Testis (tissue), 3 donors: Measurements from ENCODE around the gene KRT17. TPM values are rescaled to one million over a fixed set of nuclear protein-coding genes. Genes with fewer than 3 reads are reported as not detected.

Experiments used
- DNase-seq: peaks from one replicate; pipeline ENCODE4 v3.0.0-alpha.2; 2019
- H3K27ac ChIP-seq, 2 donors: fragments of 200-600 bp; sonication (generic); one replicate each; pipeline ENCODE4 v1.5.1; 2019
- H3K27me3 ChIP-seq: fragments of 200-600 bp; sonication (generic); one replicate; pipeline ENCODE4 v1.5.1; 2019
- H3K36me3 ChIP-seq: fragments of 200-600 bp; sonication (generic); one replicate; pipeline ENCODE4 v1.5.1; 2017; ENCODE audit warnings: low read depth; ENCODE audit errors: missing control alignments
- H3K4me1 ChIP-seq: fragments of 200-600 bp; sonication (generic); one replicate; pipeline ENCODE4 v1.5.1; 2019
- H3K4me3 ChIP-seq, 2 donors: fragments of 200-600 bp; sonication (generic); one replicate each; pipeline ENCODE4 v1.5.1; 2017 to 2019
- H3K9me3 ChIP-seq: fragments of 200-600 bp; sonication (generic); one replicate; pipeline ENCODE4 v1.5.1; 2017
- CTCF ChIP-seq, 3 experiments: fragments of 450-650 bp in 2 of 3; fragments of 200-600 bp in 1 of 3; sonication (generic) in 1 of 3; IDR thresholded peaks; one replicate each; pipeline ENCODE4 v1.5.1; 2016 to 2019; ENCODE audit warnings: antibody characterized with exemption in 3 of 3, mild to moderate bottlenecking in 2 of 3, moderate library complexity in 1 of 3
- POLR2A ChIP-seq: fragments of 450-650 bp; IDR thresholded peaks from one replicate; pipeline ENCODE4 v1.6.1; 2017; ENCODE audit warnings: antibody characterized with exemption, mild to moderate bottlenecking, moderate library complexity
- WGBS, 2 donors: methylation state at CpG; one replicate each; pipeline ENCODE4 v1.1.5; 2018; 5-methylcytosine and 5-hydroxymethylcytosine counted together
- intact Hi-C: fragments of 100-400 bp; cut with DNase I; formaldehyde crosslinking; loops from one replicate; pipeline ENCODE4 v1.15.1; 2023; ENCODE audit warnings: low total_unique reads
- polyA plus RNA-seq: library from polyadenylated mRNA; stranded (reverse); fragments of 350-450 nt; fragmentation: Illumina TruSeq; extraction: RNeasy Lipid Tissue Mini Kit (QIAGEN cat#74804); gene quantifications from one replicate; pipeline ENCODE4 v1.2.3, GENCODE V29; 2014; ENCODE audit warnings: low read depth, low replicate concordance; ENCODE audit not compliant: insufficient read depth
- total RNA-seq, 2 donors: library from RNA; depleted of rRNA; stranded (reverse); fragments of >200 nt; gene quantifications; one replicate each; pipeline ENCODE4 v1.2.3, GENCODE V29; 2016

The KRT17 gene
- total and polyA plus RNA-seq, 3 donors from 2014 or later: 12.2 to 26.0 (median 13.3) TPM

GRCh38 chr17:41581366-41582060 lies 42.9 kb downstream of the KRT17 start:
- H3K4me3 ChIP-seq: no peak overlapping the region
- intact Hi-C loops: no loop called here
- no peaks in the 10 kb centered on the region for H3K9me3 ChIP-seq
- no peak overlapping the region for H3K27ac ChIP-seq
- no peak for TF ChIP-seq POLR2A
- no peak for TF ChIP-seq CTCF (IDR thresholded peaks at IDR 0.05)
- no peak for DNase-seq
- H3K27me3 ChIP-seq: no peaks in the 10 kb centered on the region
- H3K36me3 ChIP-seq: no peaks in the 10 kb centered on the region
- H3K4me1 ChIP-seq: no peaks in the 10 kb centered on the region
- WGBS, 2 donors: 91 to 96% methylated on average over 4 of the region's 4 CpGs

GRCh38 chr17:41580687-41581365 lies 43.5 kb downstream of the KRT17 start:
- WGBS, 2 donors: 55 to 68% methylated on average over 1 of the region's 1 CpG
- Histone ChIP-seq H3K4me1 (no peaks in the 10 kb centered on the region), H3K27me3 (no peaks in the 10 kb centered on the region), H3K4me3 (no peak overlapping the region), H3K9me3 (no peaks in the 10 kb centered on the region), H3K27ac (no peak overlapping the region), H3K36me3 (no peaks in the 10 kb centered on the region)
- intact Hi-C loops: no loop called here
- TF ChIP-seq CTCF (IDR thresholded peaks at IDR 0.05) (no peak), POLR2A (no peak)
- DNase-seq: no peak

GRCh38 chr17:41580244-41580575 lies 44.2 kb downstream of the KRT17 start:
- no peak overlapping the region for H3K27ac ChIP-seq

GRCh38 chr17:41579484-41580243 lies 44.7 kb downstream of the KRT17 start:
- H3K27me3 ChIP-seq: no peaks in the 10 kb centered on the region
- WGBS, 2 donors: 34 to 49% methylated on average over 11 to 18 of the region's 18 CpGs
- no peaks in the 10 kb centered on the region for H3K4me1 ChIP-seq
- intact Hi-C loops: no loop called here
- H3K36me3 ChIP-seq: no peaks in the 10 kb centered on the region
- TF ChIP-seq POLR2A (peak; percentile 54), CTCF (IDR thresholded peaks at IDR 0.05) (peak; percentile 85 to 93 (median 92))
- H3K27ac ChIP-seq: no peak overlapping the region
- no peak overlapping the region for H3K4me3 ChIP-seq
- no peaks in the 10 kb centered on the region for H3K9me3 ChIP-seq
- DNase-seq: peak; percentile 95

More at GRCh38 chr17:41580244-41580575, 44.2 kb downstream of the KRT17 start:
- intact Hi-C loops: no loop called here
- whole genome bisulfite sequencing, 2 donors: 92 to 93% methylated on average over 2 of the region's 2 CpGs
- Histone ChIP-seq H3K4me3 (no peak overlapping the region), H3K36me3 (no peaks in the 10 kb centered on the region), H3K4me1 (no peaks in the 10 kb centered on the region), H3K27me3 (no peaks in the 10 kb centered on the region), H3K9me3 (no peaks in the 10 kb centered on the region)
- no peak for DNase-seq
- TF ChIP-seq CTCF (IDR thresholded peaks at IDR 0.05) (no peak), POLR2A (no peak)
